GM23248 (cell line): Measurements from ENCODE around the gene GATAD2A.

Source experiments
- EZH2 ChIP-seq: fragments of 200-600 bp; sonication (generic); IDR thresholded peaks from 2 replicates; pipeline ENCODE4 v1.6.1; 2018; ENCODE audit warnings: antibody characterized with exemption, mild to moderate bottlenecking; ENCODE audit not compliant: insufficient read depth, poor library complexity, severe bottlenecking
- EZH2phosphoT487 ChIP-seq: fragments of 200-600 bp; sonication (generic); IDR thresholded peaks from 2 replicates; pipeline ENCODE4 v1.6.1; 2018; ENCODE audit warnings: antibody characterized with exemption, moderate library complexity, mild to moderate bottlenecking, low read depth; ENCODE audit not compliant: insufficient read depth

- TF ChIP-seq EZH2phosphoT487 = no peak
- TF ChIP-seq EZH2 = no peak
Measured at GRCh38 chr19:19490214-19490968, 84.9 kb downstream of the GATAD2A start.
